H1 (cell line): ENCODE data around the gene TSHZ2. TPM values are rescaled to one million over a fixed set of nuclear protein-coding genes. Genes with fewer than 3 reads are reported as not detected.

Experiments used
- CTCF ChIA-PET: fragments of 300-600 bp; sonication (Branson Sonifier 250); formaldehyde crosslinking; loops from one replicate; lab custom pipeline; 2021; ENCODE audit not compliant: partially characterized antibody; lab: Charles Lee
- POLR2A ChIA-PET: fragments of 300-600 bp; sonication (Branson Sonifier 250); formaldehyde crosslinking; loops from one replicate; lab custom pipeline; 2021; ENCODE audit warnings: inconsistent platforms; ENCODE audit not compliant: partially characterized antibody; lab: Charles Lee
- DNase-seq, 2 experiments: peaks; one replicate each; pipeline versions ENCODE4 v3.0.0 to v3.0.0-alpha.2; 2010 to 2022; ENCODE audit warnings: low spot score in 2 of 2, low read depth in 1 of 2, mixed read lengths in 1 of 2
- FAIRE-seq: peaks from 2 replicates; lab custom pipeline; 2011; peaks lifted over from hg19 to GRCh38; lab: Jason Lieb, UNC
- H2AFZ ChIP-seq: 2 replicates; pipeline ENCODE4 v1.8.1; 2012; ENCODE audit warnings: low read length, inconsistent platforms
- H2AK5ac ChIP-seq: 2 replicates; pipeline ENCODE4 v1.6.1; 2013; ENCODE audit warnings: low read depth, low read length
- H2BK120ac ChIP-seq: replicated peaks from 2 replicates; pipeline ENCODE3; 2013; ENCODE audit warnings: low read depth, low read length, inconsistent platforms
- H2BK12ac ChIP-seq: 2 replicates; pipeline ENCODE4 v1.6.1; 2013; ENCODE audit warnings: low read depth, low read length
- H2BK15ac ChIP-seq: 2 replicates; pipeline ENCODE4 v1.6.1; 2013; ENCODE audit warnings: low read length
- H2BK20ac ChIP-seq: 2 replicates; pipeline ENCODE4 v1.6.1; 2013; ENCODE audit warnings: low read length
- H2BK5ac ChIP-seq: 2 replicates; pipeline ENCODE4 v1.6.1; 2013; ENCODE audit warnings: low read depth, low read length
- H3K14ac ChIP-seq: 2 replicates; pipeline ENCODE4 v1.6.1; 2013; ENCODE audit warnings: inconsistent platforms; ENCODE audit not compliant: insufficient read length
- H3K18ac ChIP-seq: 2 replicates; pipeline ENCODE4 v1.6.1; 2013; ENCODE audit warnings: low read length; ENCODE audit errors: extremely low read depth
- H3K23ac ChIP-seq: 2 replicates; pipeline ENCODE4 v1.6.1; 2013; ENCODE audit warnings: inconsistent platforms; ENCODE audit not compliant: insufficient read length
- H3K23me2 ChIP-seq: 2 replicates; pipeline ENCODE4 v1.6.1; 2013; ENCODE audit warnings: low read depth, low read length
- H3K27ac ChIP-seq: 2 replicates; pipeline ENCODE4 v1.6.1; 2011; ENCODE audit warnings: low read depth, low read length, inconsistent platforms
- H3K27me3 ChIP-seq, 4 experiments: replicated peaks in 1 of 4; 1 replicate in 1 of 4; 2 replicates in 3 of 4; pipeline versions ENCODE4 v1.6.1 to v1.8.1; 2011 to 2013; ENCODE audit warnings: low read length in 3 of 4, mild to moderate bottlenecking in 3 of 4, inconsistent platforms in 2 of 4, mixed read lengths in 2 of 4, moderate library complexity in 1 of 4; ENCODE audit not compliant: control insufficient read depth in 3 of 4, insufficient read depth in 3 of 4; ENCODE audit errors: extremely low read depth in 1 of 4
- H3K36me3 ChIP-seq, 4 experiments: 2 replicates each; pipeline versions ENCODE4 v1.6.1 to v1.8.1; 2011 to 2013; ENCODE audit warnings: mild to moderate bottlenecking in 4 of 4, low read length in 3 of 4, moderate library complexity in 2 of 4, control low read depth in 1 of 4, inconsistent platforms in 1 of 4; ENCODE audit not compliant: insufficient read depth in 4 of 4, control insufficient read depth in 2 of 4
- H3K4ac ChIP-seq: replicated peaks from 2 replicates; pipeline ENCODE3; 2013; ENCODE audit warnings: low read length, low read depth, mixed read lengths, inconsistent platforms; ENCODE audit not compliant: insufficient read length
- H3K4me1 ChIP-seq, 4 experiments: replicated peaks in 1 of 4; 1 replicate in 1 of 4; 2 replicates in 3 of 4; pipeline versions ENCODE4 v1.6.1 to v1.8.1; 2011 to 2013; ENCODE audit warnings: low read length in 3 of 4, inconsistent platforms in 2 of 4, mixed read lengths in 1 of 4; ENCODE audit not compliant: insufficient read depth in 4 of 4, control insufficient read depth in 3 of 4
- H3K4me2 ChIP-seq, 2 experiments: 2 replicates each; pipeline versions ENCODE4 v1.6.1 to v1.8.1; 2011 to 2013; ENCODE audit warnings: low read depth in 2 of 2, low read length in 2 of 2, control low read depth in 1 of 2, inconsistent platforms in 1 of 2, mild to moderate bottlenecking in 1 of 2; ENCODE audit not compliant: insufficient read depth in 1 of 2
- H3K4me3 ChIP-seq, 4 experiments: fragments of 200-600, 300-600 bp in 1 of 4; sonication (generic), shearing (Covaris generic), sonication (Bioruptor Twin) in 1 of 4; 2 replicates each; pipeline versions ENCODE4 v1.5.1 to v1.8.1; 2011 to 2016; ENCODE audit warnings: low read length in 4 of 4, low read depth in 3 of 4, control low read depth in 2 of 4, inconsistent platforms in 2 of 4, mild to moderate bottlenecking in 2 of 4, mixed read lengths in 1 of 4, moderate library complexity in 1 of 4; ENCODE audit not compliant: insufficient read depth in 2 of 4; ENCODE audit errors: extremely low read depth in 1 of 4
- H3K56ac ChIP-seq: replicated peaks from 2 replicates; pipeline ENCODE3; 2013; ENCODE audit warnings: low read depth, mild to moderate bottlenecking, mixed read lengths, low read length, inconsistent platforms; ENCODE audit not compliant: insufficient read length
- H3K79me1 ChIP-seq: 2 replicates; pipeline ENCODE4 v1.6.1; 2013; ENCODE audit warnings: low read depth, low read length, control low read depth
- H3K79me2 ChIP-seq, 2 experiments: 2 replicates each; pipeline versions ENCODE4 v1.6.1 to v1.8.1; 2012 to 2013; ENCODE audit warnings: low read length in 2 of 2, mild to moderate bottlenecking in 2 of 2, inconsistent platforms in 1 of 2; ENCODE audit not compliant: insufficient read depth in 2 of 2, control insufficient read depth in 1 of 2
- H3K9ac ChIP-seq, 4 experiments: replicated peaks in 1 of 4; 1 replicate in 1 of 4; 2 replicates in 3 of 4; pipeline versions ENCODE4 v1.6.1 to v1.8.1; 2011 to 2013; ENCODE audit warnings: low read depth in 3 of 4, low read length in 3 of 4, control low read depth in 2 of 4, mild to moderate bottlenecking in 2 of 4, moderate library complexity in 2 of 4, inconsistent platforms in 1 of 4; ENCODE audit errors: extremely low read depth in 1 of 4
- H3K9me3 ChIP-seq, 2 experiments: 2 replicates each; pipeline versions ENCODE4 v1.6.1 to v1.8.1; 2012 to 2013; ENCODE audit warnings: mild to moderate bottlenecking in 2 of 2, moderate library complexity in 2 of 2, control low read depth in 1 of 2, inconsistent platforms in 1 of 2, low read depth in 1 of 2, low read length in 1 of 2, mixed read lengths in 1 of 2; ENCODE audit not compliant: insufficient read depth in 2 of 2
- H4K20me1 ChIP-seq, 2 experiments: replicated peaks in 1 of 2; 2 replicates each; pipeline versions ENCODE3 to v1.8.1; 2011 to 2013; ENCODE audit warnings: inconsistent platforms in 2 of 2, low read length in 2 of 2, mild to moderate bottlenecking in 1 of 2; ENCODE audit not compliant: insufficient read depth in 2 of 2, control insufficient read depth in 1 of 2
- H4K5ac ChIP-seq: 2 replicates; pipeline ENCODE4 v1.6.1; 2013; ENCODE audit warnings: low read length, low read depth, mixed read lengths, inconsistent platforms; ENCODE audit not compliant: insufficient read length
- H4K8ac ChIP-seq: 2 replicates; pipeline ENCODE4 v1.8.0; 2013; ENCODE audit warnings: mild to moderate bottlenecking, moderate library complexity, low read length, inconsistent platforms; ENCODE audit not compliant: insufficient read depth; ENCODE audit errors: extremely low read depth
- H4K91ac ChIP-seq: replicated peaks from 2 replicates; pipeline ENCODE3; 2013; ENCODE audit warnings: low read length, mixed read lengths, inconsistent platforms; ENCODE audit not compliant: insufficient read length
- ASH2L ChIP-seq: fragments of 200-600, 300-600 bp; sonication (generic); IDR thresholded peaks from one replicate; pipeline ENCODE4 v1.7.1; 2017; ENCODE audit warnings: low read length
- BRCA1 ChIP-seq: IDR thresholded peaks from 2 replicates; pipeline ENCODE4 v1.6.1; 2012; ENCODE audit warnings: low read depth, low read length, improper control_type of control experiment
- FOSL1 ChIP-seq: IDR thresholded peaks from 2 replicates; pipeline ENCODE4 v1.6.1; 2011; ENCODE audit warnings: mild to moderate bottlenecking, low read depth, low read length, moderate library complexity; ENCODE audit not compliant: insufficient read depth
- HDAC6 ChIP-seq: IDR thresholded peaks from one replicate; pipeline ENCODE4 v1.7.1; 2012; ENCODE audit warnings: low read depth, mild to moderate bottlenecking, inconsistent platforms, low read length, moderate library complexity
- NRF1 ChIP-seq: IDR thresholded peaks from 2 replicates; pipeline ENCODE4 v1.6.1; 2011; ENCODE audit warnings: mild to moderate bottlenecking, low read depth, low read length, improper control_type of control experiment
- POLR2AphosphoS5 ChIP-seq: IDR thresholded peaks from 2 replicates; pipeline ENCODE4 v1.6.1; 2011; ENCODE audit warnings: low read depth, low read length
- RBBP5 ChIP-seq: IDR thresholded peaks from 2 replicates; pipeline ENCODE4 v1.7.1; 2012; ENCODE audit warnings: low read depth, mild to moderate bottlenecking, inconsistent platforms, low read length, moderate library complexity, borderline replicate concordance
- RXRA ChIP-seq: IDR thresholded peaks from 2 replicates; pipeline ENCODE4 v1.6.1; 2011; ENCODE audit warnings: low read depth, mild to moderate bottlenecking, low read length, moderate library complexity; ENCODE audit not compliant: insufficient read depth
- SIN3A ChIP-seq, 2 experiments: IDR thresholded peaks in 1 of 2; conservative IDR thresholded peaks in 1 of 2; 2 replicates each; pipeline ENCODE4 v1.6.1; 2011 to 2012; ENCODE audit warnings: low read length in 2 of 2, improper control_type of control experiment in 1 of 2, low read depth in 1 of 2, mild to moderate bottlenecking in 1 of 2
- WGBS, 2 experiments: shearing (Covaris generic) in 1 of 2; methylation state at CpG; one replicate each; pipeline versions ENCODE4 v1.1.6 to v1.1.7; 2013 to 2015; ENCODE audit warnings: low lambda C conversion rate in 2 of 2, mixed read lengths in 2 of 2, inconsistent platforms in 1 of 2, low coverage in 1 of 2, missing lambda C conversion rate in 1 of 2; ENCODE audit not compliant: insufficient replicate concordance in 2 of 2, insufficient coverage in 1 of 2, insufficient read length in 1 of 2; ENCODE audit errors: extremely low coverage in 1 of 2, missing lambda C conversion rate in 1 of 2; 5-methylcytosine and 5-hydroxymethylcytosine counted together
- polyA plus RNA-seq, 7 experiments: library from polyadenylated mRNA; depleted of rRNA in 3 of 7; stranded (reverse) in 5 of 7; unstranded in 2 of 7; fragments of >200 nt in 5 of 7; fragments of 200-250 nt in 2 of 7; gene quantifications; 1 replicate in 5 of 7; 2 replicates in 1 of 7; 4 replicates in 1 of 7; pipeline versions ENCODE4 v1.2.1 to v1.2.3, GENCODE V29; 2011 to 2013; ENCODE audit warnings: missing spikeins in 2 of 7, mixed read lengths in 2 of 7
- total RNA-seq: library from RNA; stranded (reverse); fragmentation: NEBNext Ultra II Directional; extraction: Animal tissue kit (Norgen Biotek cat#: 25700); gene quantifications from 2 replicates; pipeline ENCODE4 v1.2.1, GENCODE V29; 2021
- TF ChIP-seq, protein P1 (sequence below), 3 experiments: IDR thresholded peaks; 1 replicate in 2 of 3; 2 replicates in 1 of 3; pipeline versions ENCODE4 v1.5.1 to v1.6.1; 2011; ENCODE audit warnings: low read length in 3 of 3, mild to moderate bottlenecking in 3 of 3, inconsistent platforms in 2 of 3, low read depth in 1 of 3, moderate library complexity in 1 of 3; ENCODE audit not compliant: insufficient read depth in 1 of 3; ENCODE audit errors: control extremely low read depth in 1 of 3
- TF ChIP-seq, protein P2 (sequence below): IDR thresholded peaks from 2 replicates; pipeline ENCODE4 v1.6.1; 2012; ENCODE audit warnings: inconsistent platforms

TSHZ2 gene
- total and polyA plus RNA-seq, 2 of the 8 experiments (the other 6 are each of a cell fraction or from before 2014, with no cell fraction given): 0.14 to 0.30 TPM

DNA sequence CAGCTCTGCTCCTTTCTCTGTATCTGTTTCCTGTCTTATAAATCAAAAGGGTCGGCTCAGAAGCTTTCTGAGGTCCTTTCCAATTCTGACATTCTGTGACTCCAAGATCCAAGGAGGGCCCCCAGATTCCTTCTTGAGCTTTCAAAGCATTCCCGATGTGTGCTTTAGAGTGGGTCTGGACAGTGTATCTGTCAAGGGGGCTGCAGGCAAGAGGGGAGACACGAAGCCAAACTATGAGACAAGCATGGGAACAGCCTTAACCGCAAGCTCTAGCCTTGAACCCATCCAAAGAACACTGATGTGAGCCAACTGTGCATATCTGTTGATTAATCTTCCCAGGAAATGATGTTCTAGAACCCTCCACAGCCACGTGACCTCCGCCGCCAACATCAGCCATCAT lies 73.8 kb downstream of the TSHZ2 start:
- H3K4ac ChIP-seq: no peak overlapping the region
- FAIRE-seq: no peak
- no peak overlapping the region for H3K23ac ChIP-seq
- no peak overlapping the region for H2AK5ac ChIP-seq
- DNase-seq: no peak
- H3K9ac ChIP-seq: no peak overlapping the region
- H4K8ac ChIP-seq: no peak overlapping the region
- no peak overlapping the region for H3K56ac ChIP-seq
- no peaks in the 10 kb centered on the region for H3K36me3 ChIP-seq
- no peak overlapping the region for H4K5ac ChIP-seq
- H3K79me2 ChIP-seq: no peaks in the 10 kb centered on the region
- H4K91ac ChIP-seq: no peak overlapping the region
- no peaks in the 10 kb centered on the region for H3K27me3 ChIP-seq
- H3K18ac ChIP-seq: no peak overlapping the region
- H2BK15ac ChIP-seq: no peak overlapping the region
- 0 out of 4 replicates have a peak, but pooled peaks cover 0 to 2% of the 10 kb centered on the region in 2 experiments for H3K9me3 ChIP-seq
- no peaks in the 10 kb centered on the region for H3K23me2 ChIP-seq
- no peaks in the 10 kb centered on the region for H3K79me1 ChIP-seq
- H2AFZ ChIP-seq: no peak overlapping the region
- H3K4me1 ChIP-seq: no peaks in the 10 kb centered on the region
- no peak overlapping the region for H2BK5ac ChIP-seq
- ChIA-PET CTCF (no interaction called here), POLR2A (no interaction called here)
- no peak overlapping the region for H3K4me2 ChIP-seq
- H3K27ac ChIP-seq: no peak overlapping the region
- H2BK12ac ChIP-seq: no peak overlapping the region
- H3K14ac ChIP-seq: no peak overlapping the region
- no peaks in the 10 kb centered on the region for H4K20me1 ChIP-seq
- H3K4me3 ChIP-seq: no peak overlapping the region
- 89% methylated on average over 7 of the region's 7 CpGs; no CpG with 5 or more reads in 1 of the 2 experiments for WGBS, 2 experiments
- H2BK120ac ChIP-seq: no peak overlapping the region
- H2BK20ac ChIP-seq: no peak overlapping the region
- no peak for TF ChIP-seq RXRA
- TF ChIP-seq SIN3A (conservative IDR thresholded peaks at IDR 0.05 in 1 of 2, IDR thresholded peaks at IDR 0.05 in 1 of 2; ENCODE audit: low read depth in 1 of 2, low read length in 2 of 2): no peak
- no peak for TF ChIP-seq POLR2AphosphoS5
- TF ChIP-seq, protein P1, sequence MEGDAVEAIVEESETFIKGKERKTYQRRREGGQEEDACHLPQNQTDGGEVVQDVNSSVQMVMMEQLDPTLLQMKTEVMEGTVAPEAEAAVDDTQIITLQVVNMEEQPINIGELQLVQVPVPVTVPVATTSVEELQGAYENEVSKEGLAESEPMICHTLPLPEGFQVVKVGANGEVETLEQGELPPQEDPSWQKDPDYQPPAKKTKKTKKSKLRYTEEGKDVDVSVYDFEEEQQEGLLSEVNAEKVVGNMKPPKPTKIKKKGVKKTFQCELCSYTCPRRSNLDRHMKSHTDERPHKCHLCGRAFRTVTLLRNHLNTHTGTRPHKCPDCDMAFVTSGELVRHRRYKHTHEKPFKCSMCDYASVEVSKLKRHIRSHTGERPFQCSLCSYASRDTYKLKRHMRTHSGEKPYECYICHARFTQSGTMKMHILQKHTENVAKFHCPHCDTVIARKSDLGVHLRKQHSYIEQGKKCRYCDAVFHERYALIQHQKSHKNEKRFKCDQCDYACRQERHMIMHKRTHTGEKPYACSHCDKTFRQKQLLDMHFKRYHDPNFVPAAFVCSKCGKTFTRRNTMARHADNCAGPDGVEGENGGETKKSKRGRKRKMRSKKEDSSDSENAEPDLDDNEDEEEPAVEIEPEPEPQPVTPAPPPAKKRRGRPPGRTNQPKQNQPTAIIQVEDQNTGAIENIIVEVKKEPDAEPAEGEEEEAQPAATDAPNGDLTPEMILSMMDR (IDR thresholded peaks at IDR 0.05; ENCODE audit: control extremely low read depth in 1 of 3, insufficient read depth in 1 of 3, low read depth in 1 of 3, low read length in 3 of 3): no peak
- no peak for TF ChIP-seq BRCA1
- TF ChIP-seq RBBP5: no peak
- TF ChIP-seq NRF1: no peak
- TF ChIP-seq HDAC6: no peak
- no peak for TF ChIP-seq FOSL1
- TF ChIP-seq, protein P2, sequence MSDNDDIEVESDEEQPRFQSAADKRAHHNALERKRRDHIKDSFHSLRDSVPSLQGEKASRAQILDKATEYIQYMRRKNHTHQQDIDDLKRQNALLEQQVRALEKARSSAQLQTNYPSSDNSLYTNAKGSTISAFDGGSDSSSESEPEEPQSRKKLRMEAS: no peak
- no peak for TF ChIP-seq ASH2L
